ENCODE measurements around the gene RPS6KA2.

The RPS6KA2 gene

GRCh38 chr6:166627033-166627874 lies at the start of gene RPS6KA2:
Gene RPS6KA2 (minus strand): TSS chr6:166627251. CDS start chr6:166627019, 232 bp downstream.
- H3K9me3 Mint-ChIP-seq: peaks cover 3% of the 10 kb centered on the region
- H3K36me3 Mint-ChIP-seq (ENCODE audit: low read depth): no peaks in the 10 kb centered on the region
- H3K4me1 Mint-ChIP-seq: peaks cover 21% of the 10 kb centered on the region
- H3K27me3 Mint-ChIP-seq (ENCODE audit: low read depth): peaks cover 71% of the 10 kb centered on the region
- no peak for TF ChIP-seq CTCF (IDR thresholded peaks at IDR 0.05; ENCODE audit: unreplicated experiment in 3 of 3)
- H3K4me3 Mint-ChIP-seq: peak within 1 kb of the TSS; percentile 86 to 92 (median 88)
- H3K27ac Mint-ChIP-seq: peak within 1 kb of the TSS; percentile 73 to 98 (median 97)

- Mint-ChIP-seq H3K27me3 (ENCODE audit: low read depth) (peaks cover 19% of the 10 kb centered on the region), H3K36me3 (ENCODE audit: low read depth) (peaks cover 3% of the 10 kb centered on the region), H3K27ac (no peak overlapping the region), H3K4me1 (peaks cover 22% of the 10 kb centered on the region), H3K9me3 (peaks cover 8% of the 10 kb centered on the region), H3K4me3 (no peak overlapping the region)
- TF ChIP-seq CTCF (IDR thresholded peaks at IDR 0.05; ENCODE audit: unreplicated experiment in 3 of 3): no peak
Measured at GRCh38 chr6:166676270-166676860, 49.3 kb upstream of the RPS6KA2 start.

- Mint-ChIP-seq H3K4me3 (no peak overlapping the region), H3K27me3 (ENCODE audit: low read depth) (peaks cover 19% of the 10 kb centered on the region), H3K27ac (no peak overlapping the region), H3K9me3 (peaks cover 8% of the 10 kb centered on the region), H3K4me1 (peaks cover 24% of the 10 kb centered on the region), H3K36me3 (ENCODE audit: low read depth) (peaks cover 3% of the 10 kb centered on the region)
- no peak for TF ChIP-seq CTCF (IDR thresholded peaks at IDR 0.05; ENCODE audit: unreplicated experiment in 3 of 3)
Measured at GRCh38 chr6:166675736-166676135, 48.7 kb upstream of the RPS6KA2 start.

- Mint-ChIP-seq H3K36me3 (ENCODE audit: low read depth) (no peaks in the 10 kb centered on the region), H3K9me3 (peaks cover 2% of the 10 kb centered on the region), H3K27ac (no peak overlapping the region), H3K4me3 (no peak overlapping the region), H3K4me1 (peaks cover 24% of the 10 kb centered on the region), H3K27me3 (ENCODE audit: low read depth) (peaks cover 28% of the 10 kb centered on the region)
- no peak for TF ChIP-seq CTCF (IDR thresholded peaks at IDR 0.05; ENCODE audit: unreplicated experiment in 3 of 3)
Measured at GRCh38 chr6:166673309-166673708, 46.3 kb upstream of the RPS6KA2 start.

- no peaks in the 10 kb centered on the region for H3K36me3 Mint-ChIP-seq (ENCODE audit: low read depth)
- H3K27ac Mint-ChIP-seq: no peak overlapping the region
- no peak overlapping the region for H3K4me3 Mint-ChIP-seq
- H3K4me1 Mint-ChIP-seq: peaks cover 24% of the 10 kb centered on the region
- H3K27me3 Mint-ChIP-seq (ENCODE audit: low read depth): peaks cover 34% of the 10 kb centered on the region
- TF ChIP-seq CTCF (IDR thresholded peaks at IDR 0.05; ENCODE audit: unreplicated experiment in 3 of 3): no peak
- H3K9me3 Mint-ChIP-seq: no peaks in the 10 kb centered on the region
Measured at GRCh38 chr6:166672624-166673206, 45.7 kb upstream of the RPS6KA2 start.
